NB4 (cell line): Measurements from ENCODE around the gene SYMPK.

Experiments
- POLR2A ChIP-seq: IDR thresholded peaks from 2 replicates; pipeline ENCODE4 v1.6.1; 2011; ENCODE audit warnings: mild to moderate bottlenecking; ENCODE audit not compliant: insufficient read length; ENCODE audit errors: extremely low read depth
- TF ChIP-seq, protein P1 (sequence below): IDR thresholded peaks from one replicate; pipeline ENCODE4 v1.5.1; 2012; ENCODE audit warnings: low read depth, low read length

DNA sequence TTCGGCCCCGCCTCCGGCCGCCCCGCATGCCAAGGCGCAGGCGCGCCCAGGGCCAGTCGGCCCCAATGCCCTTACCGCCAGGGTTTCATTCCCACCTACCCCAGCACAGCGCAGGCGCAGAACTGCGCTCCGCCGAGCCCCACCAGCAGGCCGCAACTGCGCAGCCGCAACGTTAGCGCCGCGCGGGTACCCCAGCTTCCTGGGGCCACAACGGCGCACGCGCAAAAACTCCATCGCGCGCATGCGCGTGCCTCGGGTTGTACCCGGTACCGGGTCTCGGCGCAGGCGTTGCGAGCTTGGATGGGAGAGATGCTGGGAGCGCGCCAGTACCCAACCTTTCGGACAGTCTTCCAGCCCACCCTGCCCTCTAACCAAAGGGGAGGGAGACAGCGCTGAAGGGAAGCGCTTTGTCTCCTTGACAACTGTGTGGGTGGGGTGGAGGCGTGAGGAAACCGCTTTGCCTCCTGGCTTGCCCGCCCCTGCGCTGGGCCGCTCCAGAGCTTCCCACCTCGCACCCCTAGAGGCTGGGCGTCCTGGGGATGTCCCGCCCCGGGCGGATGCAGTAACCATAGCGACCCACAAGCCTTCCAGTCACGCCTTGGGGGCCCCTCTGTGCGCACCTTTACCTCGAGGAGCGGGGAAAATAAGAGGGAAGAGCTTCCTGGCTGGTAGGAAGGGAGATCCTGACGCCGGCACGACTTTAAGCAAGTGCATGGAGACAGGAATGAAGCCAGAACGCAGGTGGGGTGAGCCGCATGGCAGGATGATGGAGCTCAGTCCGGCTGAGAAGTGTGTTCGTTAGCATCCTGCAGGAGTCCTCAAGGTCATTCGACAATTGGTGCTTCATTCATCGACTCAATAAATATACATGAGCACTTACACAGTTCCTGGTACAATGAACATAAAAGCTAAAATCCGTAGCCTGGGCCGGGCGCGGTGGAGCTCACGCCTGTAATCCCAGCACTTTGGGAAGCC lies 40.0 kb upstream of the SYMPK start:
- TF ChIP-seq, protein P1, sequence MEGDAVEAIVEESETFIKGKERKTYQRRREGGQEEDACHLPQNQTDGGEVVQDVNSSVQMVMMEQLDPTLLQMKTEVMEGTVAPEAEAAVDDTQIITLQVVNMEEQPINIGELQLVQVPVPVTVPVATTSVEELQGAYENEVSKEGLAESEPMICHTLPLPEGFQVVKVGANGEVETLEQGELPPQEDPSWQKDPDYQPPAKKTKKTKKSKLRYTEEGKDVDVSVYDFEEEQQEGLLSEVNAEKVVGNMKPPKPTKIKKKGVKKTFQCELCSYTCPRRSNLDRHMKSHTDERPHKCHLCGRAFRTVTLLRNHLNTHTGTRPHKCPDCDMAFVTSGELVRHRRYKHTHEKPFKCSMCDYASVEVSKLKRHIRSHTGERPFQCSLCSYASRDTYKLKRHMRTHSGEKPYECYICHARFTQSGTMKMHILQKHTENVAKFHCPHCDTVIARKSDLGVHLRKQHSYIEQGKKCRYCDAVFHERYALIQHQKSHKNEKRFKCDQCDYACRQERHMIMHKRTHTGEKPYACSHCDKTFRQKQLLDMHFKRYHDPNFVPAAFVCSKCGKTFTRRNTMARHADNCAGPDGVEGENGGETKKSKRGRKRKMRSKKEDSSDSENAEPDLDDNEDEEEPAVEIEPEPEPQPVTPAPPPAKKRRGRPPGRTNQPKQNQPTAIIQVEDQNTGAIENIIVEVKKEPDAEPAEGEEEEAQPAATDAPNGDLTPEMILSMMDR, result peak; percentile 3
- peak; percentile 95 for TF ChIP-seq POLR2A
